ENCODE results near the gene CCDC71. TPM values are rescaled to one million over a fixed set of nuclear protein-coding genes. Genes with fewer than 3 reads are reported as not detected.

The CCDC71 gene
- total and polyA plus RNA-seq, 10 donors, result 9.9 to 45.4 (median 22.4) TPM

DNA sequence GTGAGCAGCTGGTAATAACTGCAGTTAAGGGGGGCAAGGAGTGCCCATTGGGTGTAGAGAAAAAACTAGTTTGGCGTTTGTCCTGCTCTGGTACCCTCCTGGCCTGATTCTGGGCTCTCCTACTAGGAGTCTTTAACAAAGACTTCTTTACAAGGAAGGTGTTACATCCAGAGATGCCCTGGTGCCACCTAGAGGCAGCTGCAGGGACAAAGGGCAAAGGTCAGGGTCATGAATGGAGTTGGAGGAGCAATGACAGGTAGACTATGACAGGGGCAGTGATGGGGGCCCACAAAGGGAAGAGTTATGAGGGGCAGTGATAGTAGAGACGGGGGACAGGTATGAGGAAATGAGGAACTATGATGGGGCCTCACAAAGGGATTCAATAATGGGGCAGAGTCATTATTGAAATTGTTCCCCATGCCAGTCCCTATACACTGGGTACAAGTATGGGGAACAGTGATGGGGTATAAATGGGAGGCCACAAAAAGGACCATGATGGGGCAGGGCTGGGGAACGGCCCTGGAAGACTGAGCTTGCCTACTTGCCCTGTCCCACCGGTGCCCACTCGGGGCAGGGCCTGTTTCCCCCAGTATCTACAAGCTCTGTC is 7.9 kb downstream of the CCDC71 start:
- H3K27ac ChIP-seq, result peak overlapping the region in 1 of 8 donors; percentile 17
- H3K9me3 ChIP-seq, result no peaks in the 10 kb centered on the region
- H3K36me3 ChIP-seq, result peaks cover 0 to 26% (median 19%) of the 10 kb centered on the region in 6 donors
- no peak for DNase-seq
- no peak overlapping the region for H3K4me3 ChIP-seq
- TF ChIP-seq, protein P1, sequence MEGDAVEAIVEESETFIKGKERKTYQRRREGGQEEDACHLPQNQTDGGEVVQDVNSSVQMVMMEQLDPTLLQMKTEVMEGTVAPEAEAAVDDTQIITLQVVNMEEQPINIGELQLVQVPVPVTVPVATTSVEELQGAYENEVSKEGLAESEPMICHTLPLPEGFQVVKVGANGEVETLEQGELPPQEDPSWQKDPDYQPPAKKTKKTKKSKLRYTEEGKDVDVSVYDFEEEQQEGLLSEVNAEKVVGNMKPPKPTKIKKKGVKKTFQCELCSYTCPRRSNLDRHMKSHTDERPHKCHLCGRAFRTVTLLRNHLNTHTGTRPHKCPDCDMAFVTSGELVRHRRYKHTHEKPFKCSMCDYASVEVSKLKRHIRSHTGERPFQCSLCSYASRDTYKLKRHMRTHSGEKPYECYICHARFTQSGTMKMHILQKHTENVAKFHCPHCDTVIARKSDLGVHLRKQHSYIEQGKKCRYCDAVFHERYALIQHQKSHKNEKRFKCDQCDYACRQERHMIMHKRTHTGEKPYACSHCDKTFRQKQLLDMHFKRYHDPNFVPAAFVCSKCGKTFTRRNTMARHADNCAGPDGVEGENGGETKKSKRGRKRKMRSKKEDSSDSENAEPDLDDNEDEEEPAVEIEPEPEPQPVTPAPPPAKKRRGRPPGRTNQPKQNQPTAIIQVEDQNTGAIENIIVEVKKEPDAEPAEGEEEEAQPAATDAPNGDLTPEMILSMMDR (IDR thresholded peaks at IDR 0.05 in 8 of 11, conservative IDR thresholded peaks at IDR 0.05 in 3 of 11), result peak in 10 of 11 experiments; percentile 15 to 66 (median 45)
- TF ChIP-seq POLR2A (IDR thresholded peaks at IDR 0.05), result no peak
- TF ChIP-seq POLR2AphosphoS5 (IDR thresholded peaks at IDR 0.05), result peak in 1 of 3 donors; percentile 53
- peaks cover 0 to 21% (median 6%) of the 10 kb centered on the region in 6 donors for H3K4me1 ChIP-seq
- intact Hi-C loops (cut with DNase I; ENCODE audit: low total_unique reads), result loop anchor here (5.0 kb wide), 1 partner anchor 171 kb away; no protein-coding TSS in a partner anchor
- 71 to 76% (median 72%) methylated on average over 5 of the region's 5 CpGs for WGBS, 5 donors
- H3K27me3 ChIP-seq (replicated peaks in 1 of 7), result no peaks in the 10 kb centered on the region

DNA sequence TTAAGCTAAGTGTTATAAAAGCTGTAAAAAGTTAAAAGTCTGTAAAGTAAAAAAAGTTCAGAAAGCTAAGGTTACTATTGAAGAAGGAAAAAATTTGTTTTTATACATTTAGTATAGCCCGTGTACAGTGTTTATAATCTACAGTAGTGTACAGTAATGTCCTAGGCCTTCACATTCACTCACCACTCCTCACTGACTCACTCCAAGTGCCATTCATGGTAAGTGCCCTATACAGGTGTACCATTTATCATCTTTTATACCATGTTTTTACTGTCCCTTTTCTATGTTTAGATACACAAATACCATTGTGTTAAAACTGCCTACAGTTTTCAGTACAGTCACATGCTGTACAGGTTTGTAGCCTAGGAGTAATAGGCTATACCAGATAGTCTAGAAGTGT is 8.8 kb downstream of the CCDC71 start:
- Histone ChIP-seq H3K36me3 (peaks cover 0 to 17% (median 11%) of the 10 kb centered on the region in 6 donors), H3K27ac (no peak overlapping the region), H3K4me1 (peaks cover 0 to 12% (median 2%) of the 10 kb centered on the region in 6 donors), H3K27me3 (replicated peaks in 1 of 7) (no peaks in the 10 kb centered on the region), H3K4me3 (no peak overlapping the region), H3K9me3 (no peaks in the 10 kb centered on the region)
- DNase-seq, result no peak
- 75 to 92% (median 86%) methylated on average over 1 of the region's 1 CpG for WGBS, 5 donors
- TF ChIP-seq POLR2AphosphoS5 (IDR thresholded peaks at IDR 0.05) (no peak), POLR2A (IDR thresholded peaks at IDR 0.05) (no peak)
- TF ChIP-seq, protein P1 (IDR thresholded peaks at IDR 0.05 in 8 of 11, conservative IDR thresholded peaks at IDR 0.05 in 3 of 11), result no peak
- intact Hi-C loops (cut with DNase I; ENCODE audit: low total_unique reads), result loop anchor here (5.0 kb wide), 1 partner anchor 170 kb away; no protein-coding TSS in a partner anchor

DNA sequence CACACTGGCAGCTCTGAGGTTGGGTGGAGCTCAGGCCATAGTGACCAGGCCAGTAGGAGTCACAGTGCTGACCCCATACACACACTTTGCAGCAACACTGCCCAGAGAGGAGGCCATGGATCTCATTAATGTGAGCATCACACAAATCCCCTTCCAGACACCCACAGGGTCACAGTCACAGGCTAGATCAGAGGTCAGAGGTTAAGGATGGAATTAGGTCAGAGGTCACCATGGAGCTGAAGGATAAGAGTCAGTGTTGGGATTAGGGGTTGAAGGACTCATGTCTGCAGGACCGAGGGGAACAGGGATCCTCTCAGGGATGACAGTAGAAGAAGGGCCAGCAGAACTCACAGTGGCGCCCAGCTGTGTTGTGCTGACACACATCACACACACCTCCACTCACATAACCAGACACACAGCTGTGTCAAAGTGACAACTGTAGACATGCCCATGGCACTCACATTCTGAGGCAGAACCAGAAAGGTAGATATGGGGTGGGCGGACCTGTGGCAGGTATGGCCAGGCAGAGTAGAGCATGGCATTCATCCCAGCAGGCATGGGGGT is 12.7 kb downstream of the CCDC71 start:
- no peak for TF ChIP-seq POLR2A (IDR thresholded peaks at IDR 0.05)
- TF ChIP-seq, protein P1 (IDR thresholded peaks at IDR 0.05 in 8 of 11, conservative IDR thresholded peaks at IDR 0.05 in 3 of 11), result no peak
- no peak for TF ChIP-seq POLR2AphosphoS5 (IDR thresholded peaks at IDR 0.05)
- 80 to 93% (median 86%) methylated on average over 3 of the region's 3 CpGs for WGBS, 5 donors
- no peak for DNase-seq

DNA sequence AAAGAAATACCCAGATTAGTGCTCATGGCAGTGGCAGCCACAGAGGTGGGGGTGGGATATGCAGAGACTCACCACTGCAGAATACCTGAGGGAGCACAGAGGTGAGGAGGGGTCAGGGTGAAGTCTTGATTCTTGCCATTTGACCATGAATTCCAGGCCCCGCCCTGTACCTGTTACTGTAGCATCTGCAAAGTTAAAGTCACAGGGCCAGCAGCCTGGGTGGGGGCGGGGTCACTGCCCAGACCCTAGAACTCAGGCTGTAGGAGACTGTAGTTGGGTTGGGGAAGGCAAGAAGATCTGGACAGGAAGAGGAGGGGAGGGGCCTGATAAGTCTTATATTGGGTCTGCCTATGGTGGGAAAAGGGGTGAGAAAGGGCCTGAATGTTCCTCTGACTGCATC is 14.5 kb downstream of the CCDC71 start:
- no peak for DNase-seq
- TF ChIP-seq POLR2A (IDR thresholded peaks at IDR 0.05) (no peak), POLR2AphosphoS5 (IDR thresholded peaks at IDR 0.05) (no peak)
- TF ChIP-seq, protein P1 (IDR thresholded peaks at IDR 0.05 in 8 of 11, conservative IDR thresholded peaks at IDR 0.05 in 3 of 11), result no peak
- H3K36me3 ChIP-seq, result no peaks in the 10 kb centered on the region
- intact Hi-C loops (cut with DNase I; ENCODE audit: low total_unique reads), result no loop called here
- no peaks in the 10 kb centered on the region for H3K9me3 ChIP-seq
- no peak overlapping the region for H3K27ac ChIP-seq
- H3K4me3 ChIP-seq, result no peak overlapping the region
- 73 to 92% (median 88%) methylated on average over 2 of the region's 2 CpGs for WGBS, 5 donors
- H3K27me3 ChIP-seq (replicated peaks in 1 of 7), result no peaks in the 10 kb centered on the region
- H3K4me1 ChIP-seq, result no peaks in the 10 kb centered on the region

More for the DNA sequence above, 12.7 kb downstream of the CCDC71 start:
- no peak overlapping the region for H3K4me3 ChIP-seq
- no peaks in the 10 kb centered on the region for H3K36me3 ChIP-seq
- no peak overlapping the region for H3K27ac ChIP-seq
- H3K4me1 ChIP-seq, result no peaks in the 10 kb centered on the region
- no peaks in the 10 kb centered on the region for H3K27me3 ChIP-seq (replicated peaks in 1 of 7)
- intact Hi-C loops (cut with DNase I; ENCODE audit: low total_unique reads), result no loop called here
- H3K9me3 ChIP-seq, result no peaks in the 10 kb centered on the region
